COLO668 (cell line): Measurements from ENCODE around the gene SIPA1L2.

Source experiments
- DNase-seq: peaks from one replicate; lab custom pipeline; 2025; ENCODE audit not compliant: unreplicated experiment; lab: John Stamatoyannopoulos, UW

The SIPA1L2 gene

DNA sequence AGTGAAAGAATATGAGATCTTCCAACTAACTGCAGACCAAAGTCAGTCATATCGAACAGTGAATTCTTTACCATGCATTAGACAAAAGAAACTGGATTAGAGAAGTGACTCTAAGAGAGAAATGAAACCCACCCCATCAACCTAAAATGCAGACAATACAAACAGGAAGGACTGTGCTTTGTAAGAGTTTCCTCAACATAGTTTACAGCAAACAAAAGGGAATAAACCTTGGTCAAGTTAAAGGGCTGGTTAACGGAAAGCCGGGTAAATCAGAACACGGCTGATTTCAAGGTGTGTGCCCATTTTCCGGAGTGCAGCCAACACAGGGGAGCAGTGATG lies 39.2 kb downstream of the SIPA1L2 start:
- DNase-seq = no peak

DNA sequence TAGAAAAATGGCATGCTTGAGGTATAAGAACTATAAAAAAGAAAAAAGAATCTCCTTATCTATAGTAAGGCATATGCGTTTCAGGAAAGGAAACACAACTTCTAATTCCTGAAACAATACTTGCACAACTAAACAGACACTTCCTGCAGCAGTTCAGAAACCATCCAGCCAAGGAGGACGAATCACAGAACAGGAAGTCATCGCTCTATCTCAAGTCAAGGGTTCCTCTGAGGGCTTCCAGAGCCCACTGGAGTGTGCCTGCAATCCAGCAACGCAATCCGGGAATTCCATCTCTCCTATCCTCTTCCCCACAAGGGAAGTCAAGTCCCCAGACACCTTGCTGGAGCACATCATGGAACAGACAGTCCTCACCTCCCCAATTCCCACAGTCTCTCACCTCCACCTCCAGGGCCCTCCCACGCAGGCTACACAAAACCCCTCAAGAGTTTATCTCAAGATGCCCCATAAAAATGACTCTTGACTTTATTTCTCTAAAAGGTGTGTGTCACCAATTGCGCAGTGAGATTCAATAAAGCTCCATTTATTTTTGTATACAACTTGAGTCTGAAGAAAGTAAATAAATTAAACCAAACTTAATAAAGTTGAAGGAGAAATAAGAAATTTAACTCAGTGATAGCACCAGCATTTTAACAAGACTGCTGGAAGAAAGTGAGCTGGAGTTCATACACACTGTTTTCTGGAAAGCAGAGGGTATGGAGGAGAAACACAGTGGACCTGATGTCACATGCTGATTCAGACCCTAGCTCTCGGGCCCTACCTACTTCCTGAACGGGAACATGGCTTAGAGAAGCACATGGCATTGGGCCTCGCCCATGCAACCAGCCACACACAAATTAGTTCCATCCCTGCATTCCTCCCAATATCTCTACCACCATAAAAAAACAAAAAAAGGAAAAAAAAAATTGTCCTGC lies 39.9 kb downstream of the SIPA1L2 start:
- DNase-seq = no peak

DNA sequence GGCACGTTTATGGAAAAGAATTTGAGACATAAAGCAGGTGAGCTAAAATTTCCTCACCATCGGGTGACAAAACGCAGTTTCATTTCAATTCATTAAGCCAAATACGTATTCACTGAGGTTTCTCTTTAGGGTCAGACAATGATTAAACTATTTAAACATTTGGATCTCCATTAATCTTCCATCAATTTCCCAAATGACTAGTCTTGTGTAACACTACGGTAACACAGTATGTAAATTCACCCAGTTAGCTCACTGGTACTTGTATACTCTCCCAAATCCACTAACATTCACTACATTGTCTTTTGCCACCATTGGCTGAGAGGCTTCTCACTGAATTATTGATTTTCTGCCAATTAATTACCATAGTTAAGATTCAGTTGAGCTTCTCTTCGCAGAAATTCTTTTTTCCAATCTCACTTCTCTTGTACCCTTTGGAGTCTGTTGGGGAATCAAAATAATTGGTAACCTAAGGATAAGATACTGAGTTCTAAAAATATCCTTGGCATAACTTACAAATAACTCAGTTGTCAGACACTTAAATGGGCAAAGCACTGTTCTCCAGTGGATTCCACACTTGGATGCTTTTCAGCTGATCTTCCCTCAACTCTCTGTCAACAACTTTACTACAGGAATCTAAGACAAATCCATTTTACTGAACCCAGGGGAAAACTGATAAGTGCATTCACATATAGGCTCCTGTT lies 40.7 kb downstream of the SIPA1L2 start:
- no peak for DNase-seq

DNA sequence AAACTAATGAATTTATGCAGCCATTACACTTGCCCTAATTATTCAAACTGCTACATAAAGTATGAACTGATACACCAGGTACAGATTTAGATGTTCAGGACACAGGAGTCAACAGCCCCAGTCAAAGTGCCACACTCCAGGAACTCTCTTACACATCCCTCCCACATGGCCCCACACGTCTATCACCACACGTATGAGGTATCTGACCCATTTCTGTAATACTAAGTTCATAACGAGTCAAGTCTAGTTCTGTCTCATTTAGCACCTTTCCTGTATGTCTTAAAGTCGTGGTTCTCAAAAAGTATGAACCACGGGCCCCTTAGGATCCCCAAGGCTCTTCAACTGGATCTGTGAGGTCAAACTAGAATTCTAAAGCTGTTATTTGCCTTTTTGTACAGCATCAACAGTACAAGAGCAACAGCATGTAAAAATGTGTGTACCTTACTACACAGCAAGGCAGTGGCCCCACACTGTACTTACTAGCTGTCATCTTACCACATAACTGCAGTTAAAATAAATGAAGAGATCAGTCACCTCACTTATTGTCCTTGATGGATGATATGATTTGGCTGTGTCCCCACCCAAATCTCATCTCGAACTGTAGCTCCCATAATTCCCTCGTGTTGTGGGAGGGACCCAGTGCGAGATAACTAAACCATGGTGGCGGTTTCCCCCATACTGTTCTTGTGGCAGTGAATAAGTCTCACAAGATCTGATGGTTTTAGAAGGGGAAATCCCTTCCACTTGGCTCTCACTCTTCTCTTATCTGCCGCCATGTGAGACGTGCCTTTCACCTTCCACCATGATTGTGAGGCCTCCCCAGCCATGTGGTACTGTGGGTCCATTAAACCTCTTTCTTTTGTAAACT lies 42.6 kb downstream of the SIPA1L2 start:
- DNase-seq = no peak

DNA sequence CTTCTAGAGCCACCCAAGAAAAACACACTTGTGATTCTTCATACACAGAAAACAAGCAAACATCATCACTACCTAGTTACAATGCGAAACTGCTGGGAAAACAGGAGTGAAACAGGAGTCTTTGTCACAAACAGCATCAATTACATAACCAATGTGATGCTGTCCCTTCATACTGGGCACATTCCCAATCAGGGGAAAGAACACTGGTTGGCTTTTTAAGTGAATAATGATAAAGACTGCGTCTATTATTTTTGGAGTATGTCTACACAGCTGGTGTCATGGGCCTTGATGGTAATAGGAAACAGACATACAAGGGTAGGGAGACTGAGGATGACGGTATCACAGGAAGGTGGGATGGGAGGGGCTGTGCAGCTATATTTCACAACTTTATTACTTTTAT lies 43.3 kb downstream of the SIPA1L2 start:
- DNase-seq = no peak

DNA sequence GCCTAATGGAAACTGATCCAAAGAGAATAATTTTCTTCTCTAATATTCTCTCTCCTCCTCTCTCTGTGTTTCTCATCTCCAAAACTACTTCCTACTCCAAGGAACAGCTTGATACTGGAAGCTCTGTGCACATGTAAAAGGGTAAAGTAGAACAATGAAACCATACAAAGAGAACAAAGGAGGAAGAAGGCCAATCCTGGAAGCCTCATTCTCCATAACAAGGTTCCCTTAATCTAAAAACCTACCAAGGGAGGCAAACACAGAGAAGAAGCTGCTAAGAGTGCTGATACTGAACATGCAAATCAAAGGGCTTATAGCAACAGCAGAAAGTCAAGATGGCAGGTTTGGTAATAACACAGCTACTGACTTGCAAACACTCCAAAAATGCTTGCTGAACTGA lies 44.4 kb downstream of the SIPA1L2 start:
- DNase-seq = no peak

DNA sequence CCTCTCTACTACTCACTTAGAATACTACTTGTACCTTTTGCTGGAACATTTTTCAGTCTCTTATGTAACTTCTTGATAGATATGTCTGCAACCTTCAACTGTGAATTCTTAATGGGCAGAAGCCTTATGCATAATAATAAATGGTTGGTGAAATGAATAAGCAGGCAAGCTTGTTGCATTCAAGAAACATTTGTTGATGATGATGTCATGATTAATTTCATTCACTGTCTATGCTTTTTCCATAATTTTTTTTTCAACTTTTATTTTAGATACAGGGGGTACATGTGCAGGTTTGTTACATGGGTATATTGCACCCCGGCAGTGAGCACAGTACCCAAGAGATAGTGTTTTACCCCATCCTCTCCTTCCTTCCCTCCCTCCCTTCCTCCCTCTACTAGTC lies 48.0 kb downstream of the SIPA1L2 start:
- DNase-seq = no peak
